GM19463 (cell line): Measurements from ENCODE around the gene HHAT.

Experiments
- ATAC-seq: cut with Tn5 transposase; IDR thresholded peaks from one replicate; pipeline ENCODE4 v1.9.1; 2021; ENCODE audit warnings: mild to moderate bottlenecking, moderate library complexity; ENCODE audit not compliant: unreplicated experiment

The HHAT gene

DNA sequence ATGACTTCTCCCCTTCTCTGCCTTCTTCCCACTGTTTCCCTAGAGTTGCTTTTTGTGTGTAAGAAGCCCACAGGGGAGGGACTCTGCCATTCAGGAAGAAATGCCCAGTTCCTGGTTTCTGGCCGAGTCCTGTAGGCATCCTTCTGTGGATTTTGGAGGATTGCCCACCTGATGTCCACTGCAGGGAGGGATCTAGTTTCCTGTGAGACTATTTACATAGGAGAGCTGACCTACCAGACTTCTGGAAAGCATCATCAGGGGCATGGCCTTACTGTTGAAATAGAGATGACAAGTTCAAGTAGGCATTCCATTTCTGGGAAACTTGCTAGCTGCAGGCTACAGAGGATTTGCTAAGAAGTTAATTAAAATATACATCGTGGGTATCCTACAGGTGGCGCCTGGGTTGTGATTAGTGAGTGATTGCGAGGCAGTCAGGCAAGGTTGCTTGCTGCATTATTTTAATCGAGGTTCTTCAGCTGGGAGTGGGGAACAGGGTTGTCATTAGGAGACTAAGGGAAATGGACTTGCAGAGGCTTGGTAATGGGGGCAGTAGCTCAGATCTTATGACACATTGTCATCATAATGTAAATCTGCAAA, 148.7 kb downstream of the HHAT start:
- no peak for ATAC-seq

DNA sequence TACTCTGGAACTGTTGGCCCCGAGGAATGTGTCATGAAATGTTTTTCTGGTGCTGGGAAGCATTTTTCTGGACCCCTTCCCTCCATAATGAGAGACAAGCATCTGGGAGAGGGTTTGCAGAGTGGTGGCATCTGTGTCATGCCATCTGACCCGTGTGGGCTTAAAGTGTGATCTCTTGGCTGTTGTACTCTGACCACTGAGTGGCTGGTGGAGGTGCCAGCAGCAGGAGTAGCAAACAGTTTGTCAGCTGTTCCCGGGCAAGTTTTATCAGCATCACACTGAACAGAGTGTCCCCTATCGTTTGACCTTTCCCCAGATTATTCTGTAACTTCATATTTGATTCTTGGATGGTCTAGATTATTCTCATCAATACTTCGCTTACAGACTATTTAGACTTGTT, 150.1 kb downstream of the HHAT start:
- ATAC-seq = no peak

DNA sequence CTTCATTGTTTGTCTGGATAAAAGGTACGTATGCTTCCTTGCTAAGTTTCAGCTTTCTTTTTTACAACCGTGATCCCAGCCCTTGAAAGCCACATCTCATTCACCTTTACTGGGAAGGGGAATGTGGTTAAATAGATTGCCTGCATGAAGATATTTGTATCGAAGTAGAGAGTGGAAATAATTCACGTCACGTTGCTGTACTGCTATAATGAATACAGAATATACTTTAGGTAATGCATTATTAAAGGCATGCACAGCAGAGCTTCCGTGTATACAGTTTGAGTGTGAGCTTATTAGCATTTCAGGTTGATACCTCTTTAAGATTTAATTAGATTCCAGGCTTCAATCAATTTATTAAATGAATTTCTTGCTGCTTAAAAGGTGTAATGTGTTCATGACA, 153.8 kb downstream of the HHAT start:
- no peak for ATAC-seq

DNA sequence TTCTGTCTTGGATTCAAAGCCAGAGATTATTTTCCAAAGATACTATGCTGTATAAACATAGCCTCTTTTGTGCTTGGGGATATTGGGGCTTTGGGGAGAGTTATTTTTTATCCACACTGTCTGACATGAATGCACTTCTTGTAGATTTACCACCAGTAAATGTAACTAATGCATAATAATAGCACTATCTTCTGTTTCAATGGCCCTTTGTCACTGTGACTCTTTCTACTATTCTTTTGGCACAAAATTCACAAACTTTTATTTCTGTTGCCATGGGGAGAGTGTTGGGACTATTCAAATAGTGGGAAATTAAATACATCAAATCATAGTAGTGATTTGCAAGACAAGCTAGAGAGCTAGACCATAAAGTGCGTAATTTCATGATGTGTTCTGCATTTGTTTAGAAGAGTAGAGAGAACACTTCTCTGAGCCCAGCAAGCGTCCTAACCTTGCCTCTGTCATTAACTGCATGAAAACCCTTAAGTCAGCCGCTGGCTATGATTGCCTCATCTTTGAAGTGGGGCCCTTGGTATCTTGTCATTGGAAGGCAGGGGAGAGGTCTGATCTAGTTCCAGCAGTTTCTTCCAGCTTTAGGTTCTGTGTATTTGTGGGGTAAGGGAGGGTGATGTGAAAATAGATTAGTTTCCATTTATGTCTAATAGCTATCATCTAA, 154.4 kb downstream of the HHAT start:
- ATAC-seq = no peak

DNA sequence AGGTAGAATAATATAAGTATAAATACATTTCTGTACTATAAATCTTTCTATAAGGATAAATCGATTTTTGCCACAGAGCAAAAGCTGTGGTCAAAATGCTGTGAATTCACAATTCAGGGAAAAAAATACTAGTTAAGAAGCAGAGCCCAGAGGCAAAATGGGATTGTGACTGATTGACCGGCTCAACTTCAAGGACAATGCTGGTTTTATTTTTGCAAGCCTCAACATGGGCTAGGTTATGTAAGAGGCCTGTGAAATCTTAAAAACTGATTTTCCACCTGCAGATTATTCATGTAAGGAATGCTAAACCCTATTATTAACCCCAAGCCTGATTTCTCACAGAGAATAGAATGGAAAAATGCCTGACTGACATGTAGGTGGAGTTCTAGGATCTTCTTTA, 155.1 kb downstream of the HHAT start:
- ATAC-seq = no peak

GRCh38 chr1:210487021-210487420, 158.3 kb downstream of the HHAT start:
- no peak for ATAC-seq

- no peak for ATAC-seq
Observed at GRCh38 chr1:210489491-210489890, 160.8 kb downstream of the HHAT start.

- no peak for ATAC-seq
Observed at GRCh38 chr1:210490781-210491180, 162.1 kb downstream of the HHAT start.

GRCh38 chr1:210496063-210496462, 167.4 kb downstream of the HHAT start:
- ATAC-seq = no peak

DNA sequence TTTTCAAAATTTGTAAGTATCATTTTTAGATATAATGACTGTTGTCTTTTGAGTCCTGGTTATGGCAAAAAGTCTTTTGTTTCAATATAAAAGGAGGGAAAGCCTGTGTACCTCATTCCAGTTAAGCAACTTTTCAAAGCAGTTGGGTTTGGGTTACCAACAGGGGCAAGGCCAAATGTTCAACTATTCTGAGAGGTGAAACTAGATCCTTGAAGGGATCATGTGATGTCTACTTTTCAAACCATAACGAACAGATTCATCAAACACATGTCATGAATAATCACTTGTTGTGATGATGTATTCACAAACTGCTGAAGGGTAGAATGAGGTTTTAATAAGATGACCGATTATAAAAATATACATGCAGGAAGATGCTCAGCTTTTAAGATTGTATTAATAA, 171.3 kb downstream of the HHAT start:
- ATAC-seq = no peak

DNA sequence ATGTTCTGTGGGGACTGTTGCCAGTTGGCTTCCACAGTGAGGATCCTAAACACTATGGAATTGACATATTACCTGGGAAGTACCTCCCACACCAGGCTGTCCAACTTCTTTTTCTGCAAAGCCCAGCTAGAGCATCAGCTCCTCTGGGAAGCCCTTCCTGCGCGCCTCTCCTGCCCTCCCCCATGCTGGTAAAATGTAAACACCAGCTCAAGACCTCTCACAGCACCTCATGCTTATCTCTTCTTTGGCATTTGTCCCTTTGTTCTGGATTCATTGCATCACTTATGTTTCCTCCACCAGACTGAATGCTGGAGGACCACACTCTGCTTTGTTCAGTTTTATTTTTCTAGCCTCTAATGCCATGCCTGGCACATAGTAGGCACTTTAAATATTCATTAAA, 172.1 kb downstream of the HHAT start:
- no peak for ATAC-seq

GRCh38 chr1:210504286-210504685, 175.6 kb downstream of the HHAT start:
- no peak for ATAC-seq

DNA sequence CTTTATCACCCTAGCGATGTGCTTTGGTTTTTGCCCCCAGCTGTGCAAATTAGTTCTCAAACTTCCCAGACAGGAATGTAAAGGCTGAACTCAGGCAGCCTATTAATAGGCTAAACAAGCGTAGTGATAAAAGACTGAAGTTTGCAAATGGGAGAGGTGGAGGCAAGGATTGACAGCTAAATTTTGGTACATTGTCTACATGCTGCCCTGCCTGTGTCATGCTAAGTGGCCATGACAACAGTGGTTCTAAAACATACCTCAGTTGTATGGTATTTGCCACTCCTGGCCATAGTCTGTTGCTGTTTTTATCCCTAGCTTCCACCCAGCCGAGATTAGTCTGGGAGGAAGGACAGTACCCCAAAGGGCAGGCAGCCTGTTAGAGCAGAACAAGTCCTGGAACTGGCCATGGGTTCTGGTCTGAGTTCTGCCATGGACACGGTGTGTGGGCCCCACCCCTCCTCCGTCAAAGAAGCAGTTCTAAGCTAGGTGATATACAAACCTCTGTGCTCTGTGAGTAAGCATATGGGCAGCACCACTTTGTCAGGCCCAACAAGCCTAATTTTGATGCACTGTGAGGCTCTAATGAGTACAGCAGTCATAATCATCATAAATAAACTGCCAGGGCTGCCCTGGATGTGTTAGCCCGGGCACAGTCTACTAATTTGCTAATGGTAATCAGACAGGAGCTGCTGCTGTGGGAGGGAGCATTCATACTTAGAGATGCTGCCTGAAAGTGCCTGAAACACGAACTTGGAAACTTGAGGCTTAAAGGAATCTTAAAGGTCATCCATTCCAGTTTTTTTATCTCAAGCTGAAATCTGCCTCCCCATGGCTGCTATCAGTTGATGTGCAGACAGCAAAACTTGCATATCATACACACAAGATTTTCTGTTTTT, 177.1 kb downstream of the HHAT start:
- no peak for ATAC-seq

DNA sequence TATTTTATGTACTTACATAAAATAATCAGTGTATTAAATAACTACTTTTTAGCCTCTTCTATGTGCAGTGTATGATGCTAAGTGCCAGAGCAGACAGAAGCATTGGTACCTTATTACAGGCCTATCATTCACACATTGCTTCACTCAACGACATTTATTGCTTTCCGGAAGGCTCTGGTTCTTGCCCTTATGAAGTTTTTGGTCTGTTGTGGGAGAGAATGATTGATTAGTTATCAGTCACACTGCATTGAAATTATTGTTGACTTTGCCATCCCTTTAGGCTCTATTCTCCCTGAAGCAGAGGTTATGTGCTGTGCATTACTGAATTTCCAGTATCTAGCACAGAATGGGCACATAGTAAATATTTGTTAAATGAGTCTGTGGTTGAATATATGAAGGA, 178.0 kb downstream of the HHAT start:
- ATAC-seq = no peak

- no peak for ATAC-seq
Observed at GRCh38 chr1:210516092-210516656, 187.5 kb downstream of the HHAT start.

DNA sequence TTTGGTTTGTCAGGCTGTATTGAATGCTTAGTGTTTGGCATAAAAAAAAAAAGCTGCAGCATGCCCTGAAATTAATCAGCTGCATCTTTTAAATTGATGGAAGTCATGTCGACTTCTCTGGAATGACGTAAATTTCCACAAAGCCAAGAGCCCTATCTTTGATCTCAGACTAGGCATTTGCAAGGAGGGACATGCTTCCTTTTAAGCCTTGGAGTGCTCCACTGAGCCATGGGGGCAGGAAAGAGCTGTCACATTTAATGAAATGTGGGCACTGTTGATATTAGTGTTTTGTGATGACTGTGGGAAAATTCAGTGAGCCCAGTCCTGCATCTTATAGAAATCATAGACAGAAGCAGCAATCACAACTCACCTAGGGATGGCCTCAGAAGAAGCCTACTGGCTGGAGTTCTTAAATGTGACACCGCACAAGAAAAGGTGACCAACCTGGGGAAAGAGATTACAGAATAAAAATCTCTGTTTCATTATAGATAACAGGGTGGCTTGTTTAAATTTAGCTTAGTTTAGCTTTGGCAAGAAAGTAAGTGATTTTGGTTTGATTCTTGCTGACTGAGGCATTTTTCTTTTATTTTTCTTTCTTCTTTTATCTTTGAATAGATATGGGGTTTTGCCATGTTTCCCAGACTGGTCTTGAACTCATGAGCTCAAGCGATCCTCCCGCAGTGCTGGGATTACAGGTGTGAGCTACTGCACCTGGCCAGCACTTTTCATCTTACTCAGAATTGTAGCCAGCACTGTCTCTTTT, 188.2 kb downstream of the HHAT start:
- ATAC-seq = no peak

DNA sequence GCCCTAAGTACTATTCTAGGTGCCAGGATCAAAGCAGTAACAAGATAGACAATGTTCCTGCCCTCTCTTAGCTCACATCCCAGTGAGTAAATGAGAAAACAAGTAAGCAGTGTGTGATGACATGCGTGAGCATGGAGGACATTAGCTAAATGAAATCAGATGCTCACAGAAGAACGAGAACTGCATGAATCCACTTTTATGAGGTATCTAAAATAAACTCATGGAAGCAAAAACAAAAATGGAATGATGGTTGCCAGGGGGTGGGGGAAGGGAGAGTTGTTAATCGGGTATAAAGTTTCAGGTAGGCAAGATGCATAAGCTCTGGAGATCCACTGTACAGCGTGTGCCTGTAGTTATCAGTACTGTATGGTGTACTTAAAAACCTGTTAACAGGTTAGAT, 195.1 kb downstream of the HHAT start:
- no peak for ATAC-seq

GRCh38 chr1:210525716-210526454, 197.2 kb downstream of the HHAT start:
- no peak for ATAC-seq

DNA sequence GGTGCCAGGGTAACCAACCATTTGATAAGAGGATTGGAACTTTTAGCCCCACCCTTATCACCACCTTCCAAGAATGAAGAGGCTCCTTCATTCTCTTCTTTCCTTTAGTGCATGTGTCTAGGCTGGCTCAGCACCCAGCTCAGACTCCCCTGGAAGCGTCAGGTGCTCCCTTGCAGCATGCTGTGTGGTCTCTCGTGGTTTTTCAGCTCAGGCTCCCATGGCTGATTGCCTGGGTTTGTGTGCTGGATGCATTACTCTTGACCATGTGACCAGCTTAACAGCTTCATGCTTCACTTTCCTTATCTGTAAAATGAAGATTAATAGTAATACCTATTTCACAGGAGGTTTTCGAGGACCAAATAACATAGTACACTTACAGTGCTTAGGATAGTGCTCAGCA, 198.4 kb downstream of the HHAT start:
- no peak for ATAC-seq
